HG03280 (cell line): ENCODE measurements around the gene CCL25.

Source experiments
- ATAC-seq: cut with Tn5 transposase; IDR thresholded peaks from one replicate; pipeline ENCODE4 v1.9.1; 2021; ENCODE audit warnings: mild to moderate bottlenecking, moderate library complexity; ENCODE audit not compliant: unreplicated experiment

The CCL25 gene

DNA sequence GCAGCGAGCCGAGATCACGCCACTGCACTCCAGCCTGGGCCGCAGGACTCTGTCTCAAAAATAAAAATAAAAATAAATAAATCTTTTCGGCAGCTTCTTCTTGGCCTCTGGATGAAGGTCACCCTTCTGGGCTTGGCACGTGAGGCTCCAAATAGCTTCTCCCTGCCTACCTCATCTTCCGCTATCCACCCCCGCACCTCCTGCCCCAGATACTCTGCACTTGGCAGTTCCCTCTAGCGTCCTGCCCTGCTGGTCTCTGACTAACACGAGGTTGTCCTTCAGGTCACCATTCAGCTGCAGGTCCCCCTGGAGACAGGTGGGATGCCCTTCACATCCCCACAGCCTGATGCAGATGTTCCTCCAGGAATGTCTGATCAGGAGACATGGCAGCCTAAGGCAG, 8.5 kb upstream of the CCL25 start:
- no peak for ATAC-seq

DNA sequence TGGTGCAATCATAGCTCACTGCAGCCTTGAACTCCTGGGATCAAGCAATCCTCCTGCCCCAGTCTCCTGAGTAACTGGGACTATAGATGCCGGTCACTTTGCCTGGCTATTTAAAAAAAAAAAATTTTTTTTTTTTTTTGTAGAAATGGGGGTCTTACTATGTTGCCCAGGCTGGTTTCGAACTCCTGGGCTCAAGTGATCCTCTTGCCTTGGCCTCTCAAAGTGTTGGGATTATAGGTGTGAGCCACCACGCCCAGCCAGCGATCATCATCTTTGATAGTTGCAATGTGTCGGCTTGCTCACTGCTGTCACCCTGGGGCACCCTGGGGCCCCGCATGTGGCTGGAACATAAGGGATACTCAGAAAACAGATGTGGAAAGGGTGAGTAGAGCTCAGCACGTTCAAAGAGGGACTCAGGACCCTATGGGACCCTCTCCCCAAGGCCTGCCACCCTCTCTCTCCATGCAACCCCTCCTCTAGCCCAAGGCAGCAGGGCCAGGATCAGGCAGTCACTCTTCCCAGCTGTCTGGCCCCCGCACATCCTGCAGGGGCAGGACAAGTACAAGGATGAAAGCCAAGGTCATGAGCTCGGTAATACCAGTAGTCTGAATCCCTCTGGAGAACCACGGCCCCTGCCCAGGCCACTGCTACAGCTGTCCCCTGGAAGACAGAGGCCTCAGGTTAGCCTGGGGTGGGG, 6.5 kb upstream of the CCL25 start:
- ATAC-seq: no peak

GRCh38 chr19:8046569-8047165, 5.9 kb upstream of the CCL25 start:
- ATAC-seq: peak; percentile 33

DNA sequence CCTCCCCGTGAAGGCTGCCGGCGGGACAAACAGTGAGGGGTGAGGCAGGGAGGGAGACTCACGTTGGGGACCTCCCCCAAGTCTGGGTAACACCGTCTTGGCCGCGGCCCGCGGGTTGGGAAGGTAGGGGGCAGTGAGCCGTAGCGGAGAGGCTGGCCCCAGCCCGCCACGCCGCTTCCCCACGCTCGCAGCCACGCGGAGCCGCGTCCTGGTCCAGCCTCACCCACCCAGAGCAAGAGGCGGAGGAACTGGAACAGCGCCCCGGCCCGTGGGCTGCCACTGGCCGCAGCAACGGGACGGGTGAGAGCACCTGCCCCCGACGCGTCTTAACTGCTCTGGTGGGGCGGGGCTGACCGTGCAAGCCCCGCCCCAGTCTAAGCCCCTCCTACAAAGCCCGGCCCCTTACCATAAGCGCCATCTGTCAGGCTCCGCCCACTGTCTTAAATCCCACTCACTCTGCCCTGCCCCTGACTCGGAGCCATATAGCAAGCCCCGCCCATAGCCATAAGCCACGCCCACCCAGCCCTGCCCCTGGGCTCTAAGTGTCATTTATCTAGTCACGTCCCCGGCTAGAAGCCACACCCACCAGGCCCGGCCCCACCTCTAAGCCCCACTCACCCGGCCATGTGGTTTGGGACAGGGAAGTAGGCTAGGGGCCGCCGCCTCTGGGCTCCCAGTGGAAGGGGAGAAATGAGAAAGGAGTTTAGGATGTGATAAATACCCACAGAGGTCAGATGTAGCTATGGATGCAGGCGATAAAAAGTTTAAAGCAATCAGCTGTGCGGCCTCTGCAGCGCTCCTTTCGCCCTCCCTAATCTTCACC, 2.1 kb upstream of the CCL25 start:
- ATAC-seq: peak; percentile 78

DNA sequence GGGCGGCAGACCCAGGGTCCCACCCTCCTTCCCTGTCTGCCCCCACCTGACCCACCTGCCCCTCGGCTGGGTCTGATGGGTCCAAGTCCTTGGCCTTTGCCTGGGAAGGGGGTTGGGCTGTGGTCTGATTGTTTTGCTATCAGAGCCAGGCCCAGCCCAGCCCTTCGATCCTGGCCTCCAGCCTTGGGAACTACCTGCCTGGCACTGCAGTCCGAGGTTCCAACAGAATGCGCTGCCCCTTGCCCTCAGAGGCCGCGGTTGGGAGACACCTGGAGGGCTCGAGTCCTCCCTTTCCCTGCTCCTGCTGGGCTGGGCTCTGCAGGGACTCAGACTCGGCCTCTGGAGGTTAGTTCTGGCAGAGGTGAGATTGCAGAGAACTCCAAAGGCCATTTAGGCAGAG, 1.6 kb downstream of the CCL25 start:
- no peak for ATAC-seq

GRCh38 chr19:8056533-8056932, 4.0 kb downstream of the CCL25 start:
- ATAC-seq: no peak

- no peak for ATAC-seq
These were observed 5.1 kb downstream of the CCL25 start for GRCh38 chr19:8057545-8058270.

DNA sequence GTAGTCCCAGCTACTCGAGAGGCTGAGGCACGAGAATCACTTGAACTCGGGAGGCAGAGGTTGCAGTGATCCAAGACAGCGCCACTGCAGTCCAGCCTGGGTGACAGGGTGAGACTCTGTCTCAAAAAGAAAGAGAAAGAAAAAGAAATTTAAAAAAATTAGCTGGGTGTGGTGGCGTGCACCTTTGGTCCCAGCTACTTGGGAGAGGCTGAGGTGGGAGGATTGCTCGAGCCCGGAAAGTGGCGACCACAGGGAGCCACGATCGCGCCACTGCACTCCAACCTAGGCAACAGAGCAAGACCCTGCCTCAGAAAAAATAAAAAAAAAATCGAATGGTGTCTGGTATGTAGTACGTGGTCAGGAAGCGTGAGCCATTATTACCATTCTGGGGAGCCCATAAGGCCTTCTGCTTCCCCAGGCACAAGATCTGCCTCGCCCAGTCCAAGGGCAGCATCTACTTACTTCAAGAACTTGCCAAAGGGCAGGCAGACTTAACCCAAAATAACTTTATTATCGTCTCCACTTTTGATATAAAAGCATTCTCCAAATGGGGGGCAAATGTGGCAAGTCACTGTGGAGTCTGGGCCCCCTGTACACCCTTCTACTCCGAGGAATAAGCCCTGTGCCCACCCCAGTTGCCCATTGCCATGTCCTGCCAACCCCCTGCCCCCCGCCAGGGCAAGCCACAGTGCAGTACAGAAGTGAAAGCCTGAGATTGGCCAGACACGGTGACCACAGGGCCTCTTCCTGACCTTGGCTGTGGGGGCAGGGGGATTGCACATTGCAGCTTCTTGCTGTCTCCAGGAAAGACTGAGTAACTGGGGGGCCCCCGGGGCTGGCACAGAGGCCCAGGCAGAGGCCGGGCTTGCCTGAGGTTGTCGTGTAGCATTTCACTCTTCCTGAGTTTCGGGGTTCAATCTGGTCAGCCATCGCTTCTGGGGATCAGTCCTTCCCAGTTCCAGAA, 12.6 kb downstream of the CCL25 start:
- ATAC-seq: no peak

- ATAC-seq: no peak
These were observed 13.3 kb downstream of the CCL25 start for GRCh38 chr19:8065875-8066261.

GRCh38 chr19:8069096-8069973, 16.8 kb downstream of the CCL25 start:
- no peak for ATAC-seq

GRCh38 chr19:8071912-8072311, 19.4 kb downstream of the CCL25 start:
- no peak for ATAC-seq

- no peak for ATAC-seq
These were observed 21.9 kb downstream of the CCL25 start for GRCh38 chr19:8074501-8074900.

- no peak for ATAC-seq
These were observed 22.9 kb downstream of the CCL25 start for GRCh38 chr19:8075158-8076074.

DNA sequence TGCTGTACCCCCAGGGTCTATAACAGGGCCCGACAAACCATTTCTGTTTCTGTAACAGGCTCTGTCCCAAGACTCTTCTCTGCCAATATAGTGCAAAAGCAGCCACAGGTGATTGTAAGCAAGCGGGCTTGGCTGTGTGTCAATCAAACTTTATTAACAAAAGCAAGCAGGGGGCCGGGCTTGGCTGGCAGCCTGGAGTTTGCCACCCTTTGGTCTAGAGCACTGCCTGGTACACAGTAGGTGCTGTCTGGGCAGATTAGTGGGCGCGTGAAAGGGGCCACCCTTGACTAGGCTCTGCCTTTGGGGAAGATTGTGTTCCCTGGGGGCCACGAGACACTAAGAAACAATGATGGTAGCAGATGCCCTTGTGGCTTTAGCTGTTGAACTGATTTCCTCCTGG, 27.4 kb downstream of the CCL25 start:
- ATAC-seq: no peak

GRCh38 chr19:8080832-8081231, 28.3 kb downstream of the CCL25 start:
- ATAC-seq: no peak

GRCh38 chr19:8081569-8082550, 29.3 kb downstream of the CCL25 start:
- ATAC-seq: no peak

- no peak for ATAC-seq
These were observed 30.6 kb downstream of the CCL25 start for GRCh38 chr19:8083141-8083540.
